Activated gamma-delta T cell (primary cell): Measurements from ENCODE around the gene TRIM6.
"Not testable (repeated sequence)": the region's sequence is repeated elsewhere in the genome, so short reads cannot be mapped to it uniquely, and the experiment has no call there.

Experiments used
- DNase-seq: peaks from one replicate; lab custom pipeline; 2025; lab: John Stamatoyannopoulos, UW
- total RNA-seq, 2 donors: gene quantifications; one replicate each; lab custom pipeline; 2026; lab: John Stamatoyannopoulos, UW

Gene TRIM6, protein sequence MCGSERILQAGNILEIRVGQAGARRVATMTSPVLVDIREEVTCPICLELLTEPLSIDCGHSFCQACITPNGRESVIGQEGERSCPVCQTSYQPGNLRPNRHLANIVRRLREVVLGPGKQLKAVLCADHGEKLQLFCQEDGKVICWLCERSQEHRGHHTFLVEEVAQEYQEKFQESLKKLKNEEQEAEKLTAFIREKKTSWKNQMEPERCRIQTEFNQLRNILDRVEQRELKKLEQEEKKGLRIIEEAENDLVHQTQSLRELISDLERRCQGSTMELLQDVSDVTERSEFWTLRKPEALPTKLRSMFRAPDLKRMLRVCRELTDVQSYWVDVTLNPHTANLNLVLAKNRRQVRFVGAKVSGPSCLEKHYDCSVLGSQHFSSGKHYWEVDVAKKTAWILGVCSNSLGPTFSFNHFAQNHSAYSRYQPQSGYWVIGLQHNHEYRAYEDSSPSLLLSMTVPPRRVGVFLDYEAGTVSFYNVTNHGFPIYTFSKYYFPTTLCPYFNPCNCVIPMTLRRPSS
- 0 to 0.04 reads per million in 2 donors for total RNA-seq

- no peak for DNase-seq
Observed at GRCh38 chr11:5596607-5597201, at the start of gene TRIM6. TSS of gene TRIM6 (plus strand) at chr11:5596637. CDS start at chr11:5596898, 261 bp downstream.

DNA sequence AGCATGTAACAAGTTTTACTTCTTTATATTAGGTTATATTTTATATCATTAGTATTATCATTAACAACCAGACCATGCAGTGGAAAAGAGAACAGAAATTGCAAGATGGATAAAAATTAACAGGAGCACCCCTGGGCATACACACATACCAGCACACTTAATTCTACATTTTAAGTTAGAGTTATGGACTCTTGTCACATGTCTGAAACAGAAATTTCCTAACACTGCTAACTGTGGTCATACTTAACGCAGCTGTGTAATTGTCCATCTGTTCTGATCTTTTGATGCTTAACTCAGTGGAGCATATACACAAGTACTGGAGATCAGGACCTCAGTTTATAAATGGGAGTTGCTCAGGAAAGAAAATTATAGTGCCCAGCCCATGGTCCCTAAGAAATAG is 48.5 kb upstream of the TRIM6 start:
- no peak for DNase-seq

DNA sequence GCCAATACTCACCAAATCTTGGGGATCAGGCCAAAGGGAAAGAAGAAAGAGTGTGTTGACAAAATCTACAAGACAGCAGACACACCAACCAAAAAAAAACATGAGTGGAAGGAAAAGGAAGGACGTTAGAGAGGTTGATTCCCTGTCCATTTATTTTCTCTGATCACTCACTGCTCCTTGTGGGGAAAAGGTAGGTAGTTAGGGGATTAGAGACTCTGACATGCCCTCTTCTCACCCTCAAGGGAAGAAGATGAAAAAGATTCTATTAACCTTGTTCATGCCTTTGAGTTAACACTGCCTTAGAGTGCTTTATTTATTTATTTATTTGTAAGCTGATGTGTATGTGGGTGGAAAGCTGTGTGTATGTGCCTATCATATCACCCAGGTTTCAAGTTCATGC is 48.0 kb upstream of the TRIM6 start, which contains the start of gene OR52H1:
OR52H1 (minus strand) TSS at position 101 of the 400 bp plus-strand sequence. CDS start 3,035 bp downstream, outside the sequence.
- no peak for DNase-seq

DNA sequence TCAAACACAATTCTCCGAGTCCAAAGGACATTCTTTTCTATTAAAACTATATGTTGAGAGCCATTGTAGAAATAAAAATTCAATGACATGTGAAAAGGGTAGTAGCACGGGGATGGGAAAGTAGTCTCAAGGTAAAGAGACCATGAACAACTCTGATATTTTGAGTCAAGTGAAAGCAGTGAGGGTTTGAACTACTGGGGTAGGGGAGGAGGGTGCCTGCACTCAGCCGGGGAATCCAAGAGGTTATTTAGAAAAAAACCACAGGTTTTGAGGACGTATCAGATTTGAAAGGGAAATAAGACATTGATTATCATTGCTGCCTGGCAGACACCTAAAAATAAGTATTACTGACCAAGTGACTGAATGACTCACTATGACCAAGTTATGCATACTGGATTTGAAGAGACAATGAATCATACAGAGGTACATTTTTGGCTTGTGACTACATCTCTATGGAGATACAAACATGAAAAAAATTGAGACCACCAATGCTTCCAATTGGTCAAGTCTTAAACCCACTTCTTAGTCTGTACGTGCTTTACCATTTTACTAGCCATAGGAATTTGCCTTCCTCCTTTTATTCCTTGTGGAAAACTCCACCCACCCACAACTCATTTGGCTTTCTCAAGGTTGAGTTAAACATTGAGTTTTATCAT is 45.9 kb upstream of the TRIM6 start:
- DNase-seq = no peak

DNA sequence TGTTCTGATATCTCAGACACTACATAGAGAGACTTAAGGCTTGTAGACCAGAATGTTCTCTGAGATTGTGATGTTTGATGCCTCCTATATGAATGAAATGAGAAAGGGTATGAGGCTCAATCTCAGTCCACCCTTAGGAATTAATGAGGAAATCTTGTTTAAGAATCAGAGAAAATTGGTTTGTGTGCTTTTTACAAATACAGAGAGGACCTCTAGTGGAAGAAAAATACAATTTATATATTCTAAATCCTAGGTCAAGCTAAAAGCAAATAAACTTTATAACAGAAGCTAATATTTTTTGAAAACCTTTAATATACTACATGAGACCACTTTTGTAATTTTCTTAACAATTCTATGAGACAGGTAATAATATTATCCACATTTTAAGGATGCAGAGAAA is 43.1 kb upstream of the TRIM6 start:
- DNase-seq = no peak

DNA sequence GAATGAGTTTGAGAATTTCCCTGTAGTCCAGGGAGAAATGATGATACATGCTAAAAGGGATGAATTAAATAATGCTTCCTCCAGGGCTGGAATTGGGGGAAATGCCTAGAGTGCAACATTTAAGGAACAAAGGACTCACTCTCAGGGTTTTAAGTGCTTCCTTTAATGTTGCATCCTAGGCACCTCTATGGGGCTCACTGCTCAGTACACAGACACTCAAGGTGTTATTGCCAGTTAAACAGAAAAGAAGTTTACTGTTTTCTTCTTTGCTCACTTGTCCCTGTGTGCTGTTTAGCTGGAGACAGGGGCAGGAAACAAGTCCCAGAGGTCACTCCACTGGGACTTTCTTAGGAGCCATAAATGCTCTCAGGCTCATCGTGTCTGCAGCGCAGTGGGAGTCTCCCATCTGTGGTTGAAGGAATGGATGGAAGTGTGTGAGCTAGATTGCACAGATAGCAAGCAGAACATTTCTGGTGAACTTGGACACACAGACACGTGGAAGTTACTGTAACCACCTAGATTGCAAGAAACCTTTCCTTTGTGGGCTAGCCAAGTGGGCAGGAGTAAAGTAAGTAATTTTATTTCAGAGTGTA is 39.7 kb upstream of the TRIM6 start:
- DNase-seq = no peak

DNA sequence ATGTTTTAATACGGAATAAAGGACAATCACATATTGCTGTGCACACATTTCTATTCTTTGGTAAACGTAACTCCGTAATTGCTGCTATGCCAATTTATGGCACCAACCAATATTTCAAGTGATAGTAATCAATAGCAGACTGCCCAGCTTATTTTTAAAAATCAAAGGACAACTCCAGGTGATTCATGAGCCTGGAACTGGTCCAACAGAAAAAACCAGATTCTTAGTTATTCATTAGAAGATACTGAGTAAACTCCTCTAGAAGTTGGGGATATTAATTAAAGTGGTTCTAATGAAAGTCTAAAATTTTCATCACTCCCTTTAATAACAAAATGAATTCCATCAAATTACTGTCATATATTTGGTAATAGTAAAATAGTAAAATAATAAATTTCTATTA is 38.7 kb upstream of the TRIM6 start:
- DNase-seq = no peak

DNA sequence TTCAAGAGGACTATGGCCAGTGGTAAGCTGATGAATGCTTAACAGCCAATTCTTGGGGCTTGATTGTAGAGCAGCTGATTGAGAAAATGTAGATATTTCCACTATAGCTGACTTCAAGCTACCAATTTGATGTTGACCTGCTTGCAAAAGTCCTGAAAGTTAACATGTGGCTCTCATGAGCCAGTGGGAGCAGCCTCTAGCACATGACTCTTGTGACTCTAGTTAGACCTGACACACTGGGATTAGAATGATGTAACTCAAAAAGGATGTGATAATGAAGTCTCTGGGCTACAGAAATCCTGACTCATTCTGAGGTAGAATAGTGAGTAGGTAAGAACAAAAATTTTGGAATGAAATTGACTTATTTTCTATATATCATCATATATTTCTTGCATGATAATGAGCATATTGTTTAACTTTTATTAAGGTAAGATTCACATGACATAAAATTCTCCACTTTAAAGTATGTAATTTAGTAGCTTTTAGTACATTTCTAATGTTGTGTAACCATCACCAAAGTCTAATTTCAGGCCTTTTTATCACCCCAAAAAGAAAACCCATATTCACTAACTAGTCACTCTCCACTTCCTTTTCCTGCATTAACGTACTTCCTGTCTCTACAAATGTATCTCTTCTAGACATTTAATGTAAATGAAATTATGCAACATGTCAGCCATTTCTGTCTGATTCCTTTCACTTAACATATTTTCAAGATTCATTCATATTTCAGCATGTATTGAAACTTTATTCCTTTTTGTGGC is 32.0 kb upstream of the TRIM6 start:
- DNase-seq = no peak

DNA sequence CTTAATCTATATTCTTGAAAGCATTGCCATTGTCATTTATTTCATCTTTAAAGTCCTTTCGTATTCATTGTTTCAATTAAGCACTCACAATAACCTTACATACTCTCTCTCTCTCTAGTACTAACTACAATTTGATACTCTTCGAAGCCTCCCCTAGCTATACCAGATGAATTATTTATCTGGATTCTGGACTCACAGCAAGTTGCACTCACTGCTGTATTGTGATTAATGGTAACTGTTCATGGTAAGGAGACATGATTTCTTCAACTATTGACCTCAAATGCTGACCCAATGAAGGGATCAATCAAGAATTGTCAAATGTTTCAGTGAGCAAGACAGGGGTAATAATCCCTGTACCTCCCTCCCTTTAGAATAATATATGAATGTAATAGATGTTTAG is 21.8 kb upstream of the TRIM6 start:
- DNase-seq = no peak

GRCh38 chr11:5575152-5575551 is 21.3 kb upstream of the TRIM6 start:
- DNase-seq = no peak

GRCh38 chr11:5577101-5577500 is 19.3 kb upstream of the TRIM6 start:
- DNase-seq = no peak

GRCh38 chr11:5580577-5580976 is 15.9 kb upstream of the TRIM6 start, which contains the start of gene OR52B6:
TSS of gene OR52B6 (plus strand) at chr11:5580877. CDS start at chr11:5580877, 0 bp downstream.
- DNase-seq = no peak

DNA sequence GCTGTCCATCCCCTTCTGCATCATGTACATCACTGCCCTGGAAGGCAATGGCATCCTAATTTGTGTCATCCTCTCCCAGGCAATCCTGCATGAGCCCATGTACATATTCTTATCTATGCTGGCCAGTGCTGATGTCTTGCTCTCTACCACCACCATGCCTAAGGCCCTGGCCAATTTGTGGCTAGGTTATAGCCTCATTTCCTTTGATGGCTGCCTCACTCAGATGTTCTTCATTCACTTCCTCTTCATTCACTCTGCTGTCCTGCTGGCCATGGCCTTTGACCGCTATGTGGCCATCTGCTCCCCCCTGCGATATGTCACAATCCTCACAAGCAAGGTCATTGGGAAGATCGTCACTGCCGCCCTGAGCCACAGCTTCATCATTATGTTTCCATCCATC is 15.4 kb upstream of the TRIM6 start:
- no peak for DNase-seq

GRCh38 chr11:5584458-5584857 is 12.0 kb upstream of the TRIM6 start:
- DNase-seq = not testable (repeated sequence)

- peak; percentile 10 for DNase-seq
Observed at GRCh38 chr11:5589906-5590305, 6.5 kb upstream of the TRIM6 start.

GRCh38 chr11:5591613-5592012 is 4.8 kb upstream of the TRIM6 start:
- DNase-seq = no peak

DNA sequence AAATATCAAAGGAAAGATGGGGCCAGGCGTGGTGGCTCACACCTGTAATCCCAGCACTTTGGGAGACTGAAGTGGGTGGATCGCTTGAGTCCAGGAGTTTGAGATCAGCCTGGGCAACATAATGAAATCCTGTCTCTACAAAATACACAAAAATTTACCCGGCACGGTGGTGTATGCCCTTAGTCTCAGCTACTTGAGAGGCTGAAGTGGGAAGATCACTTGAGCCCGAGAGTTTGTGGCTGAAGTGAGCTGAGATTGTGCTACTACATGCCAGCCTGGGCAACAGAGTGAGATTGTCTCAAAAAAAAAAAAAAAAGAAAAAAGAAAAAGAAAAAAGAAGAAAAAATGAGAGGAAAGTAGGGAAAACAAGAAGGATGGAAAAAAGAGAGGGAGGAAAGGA is 3.8 kb upstream of the TRIM6 start:
- DNase-seq = no peak

- no peak for DNase-seq
Observed at GRCh38 chr11:5593146-5593545, 3.3 kb upstream of the TRIM6 start.

DNA sequence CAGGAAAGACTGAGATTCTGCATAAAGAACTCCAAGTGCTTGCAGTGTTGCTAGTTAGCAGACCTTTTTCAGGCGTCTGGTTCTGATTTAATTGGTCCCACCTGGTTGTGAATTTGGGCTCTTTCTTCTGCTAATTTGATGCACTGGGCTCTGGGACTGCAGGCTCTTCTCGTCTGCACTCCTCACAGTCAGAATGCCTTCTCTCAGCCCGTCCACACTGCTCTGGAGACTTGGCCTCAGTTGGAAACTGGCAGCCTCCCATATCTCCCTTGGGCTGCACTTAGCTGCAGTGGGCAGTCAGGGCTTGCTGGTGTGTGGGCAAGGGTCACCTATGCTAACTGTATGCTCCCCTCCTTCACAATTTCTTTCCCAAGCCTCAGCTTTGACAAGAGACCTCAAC is 1.5 kb downstream of the TRIM6 start:
- DNase-seq = no peak

DNA sequence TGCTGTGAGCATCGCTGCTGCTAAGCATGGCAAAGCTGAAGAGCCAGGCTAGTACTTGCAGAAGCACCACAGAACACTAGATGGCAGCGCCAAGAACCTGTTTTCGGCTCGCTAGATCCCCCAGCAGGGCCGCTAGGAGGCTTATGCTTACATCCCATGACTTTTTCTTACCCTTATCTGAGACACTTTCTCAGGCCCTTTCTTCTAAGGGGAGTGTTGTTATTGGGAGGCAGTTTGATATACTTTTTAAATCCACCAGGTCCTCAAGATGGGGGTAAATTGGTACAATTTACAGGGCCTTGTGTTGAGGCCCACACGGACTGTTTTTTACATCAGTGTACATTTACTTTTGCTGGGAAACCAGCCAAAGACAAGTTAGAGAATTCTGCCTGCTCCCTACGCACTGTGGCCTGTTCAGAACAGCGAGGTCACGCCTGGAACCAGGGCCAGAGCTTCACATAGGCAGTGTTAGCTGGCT is 4.0 kb downstream of the TRIM6 start:
- no peak for DNase-seq

GRCh38 chr11:5602791-5603190 is 6.4 kb downstream of the TRIM6 start:
- DNase-seq = not testable (repeated sequence)
